HFF-Myc (cell line): ENCODE results near the gene PKD2L1.

ENCODE experiments used
- DNase-seq: peaks from one replicate; pipeline ENCODE4 v3.0.0-alpha.2; 2011; ENCODE audit warnings: low read depth; ENCODE audit errors: extremely low read depth
- H3K4me3 ChIP-seq: replicated peaks from 2 replicates; pipeline ENCODE4 v1.5.1; 2011; ENCODE audit warnings: low read depth, mild to moderate bottlenecking, control low read depth, low read length
- TF ChIP-seq, protein P1 (sequence below): IDR thresholded peaks from 2 replicates; pipeline ENCODE4 v1.5.1; 2012; ENCODE audit warnings: mild to moderate bottlenecking, low read depth, low read length, control low read depth; ENCODE audit errors: missing control alignments

The PKD2L1 gene

GRCh38 chr10:100360234-100360633, 30.2 kb upstream of the PKD2L1 start:
- no peak for DNase-seq
- TF ChIP-seq, protein P1, sequence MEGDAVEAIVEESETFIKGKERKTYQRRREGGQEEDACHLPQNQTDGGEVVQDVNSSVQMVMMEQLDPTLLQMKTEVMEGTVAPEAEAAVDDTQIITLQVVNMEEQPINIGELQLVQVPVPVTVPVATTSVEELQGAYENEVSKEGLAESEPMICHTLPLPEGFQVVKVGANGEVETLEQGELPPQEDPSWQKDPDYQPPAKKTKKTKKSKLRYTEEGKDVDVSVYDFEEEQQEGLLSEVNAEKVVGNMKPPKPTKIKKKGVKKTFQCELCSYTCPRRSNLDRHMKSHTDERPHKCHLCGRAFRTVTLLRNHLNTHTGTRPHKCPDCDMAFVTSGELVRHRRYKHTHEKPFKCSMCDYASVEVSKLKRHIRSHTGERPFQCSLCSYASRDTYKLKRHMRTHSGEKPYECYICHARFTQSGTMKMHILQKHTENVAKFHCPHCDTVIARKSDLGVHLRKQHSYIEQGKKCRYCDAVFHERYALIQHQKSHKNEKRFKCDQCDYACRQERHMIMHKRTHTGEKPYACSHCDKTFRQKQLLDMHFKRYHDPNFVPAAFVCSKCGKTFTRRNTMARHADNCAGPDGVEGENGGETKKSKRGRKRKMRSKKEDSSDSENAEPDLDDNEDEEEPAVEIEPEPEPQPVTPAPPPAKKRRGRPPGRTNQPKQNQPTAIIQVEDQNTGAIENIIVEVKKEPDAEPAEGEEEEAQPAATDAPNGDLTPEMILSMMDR = no peak
- no peak overlapping the region for H3K4me3 ChIP-seq

GRCh38 chr10:100359529-100360150, 29.6 kb upstream of the PKD2L1 start:
- DNase-seq = no peak
- no peak overlapping the region for H3K4me3 ChIP-seq
- TF ChIP-seq, protein P1 = no peak

GRCh38 chr10:100359030-100359432, 29.0 kb upstream of the PKD2L1 start:
- no peak for DNase-seq

GRCh38 chr10:100357059-100357858, 27.2 kb upstream of the PKD2L1 start:
- TF ChIP-seq, protein P1 = no peak
- no peak for DNase-seq
- H3K4me3 ChIP-seq = no peak overlapping the region

More at GRCh38 chr10:100359030-100359432, 29.0 kb upstream of the PKD2L1 start:
- H3K4me3 ChIP-seq = no peak overlapping the region
- TF ChIP-seq, protein P1 = no peak

DNA sequence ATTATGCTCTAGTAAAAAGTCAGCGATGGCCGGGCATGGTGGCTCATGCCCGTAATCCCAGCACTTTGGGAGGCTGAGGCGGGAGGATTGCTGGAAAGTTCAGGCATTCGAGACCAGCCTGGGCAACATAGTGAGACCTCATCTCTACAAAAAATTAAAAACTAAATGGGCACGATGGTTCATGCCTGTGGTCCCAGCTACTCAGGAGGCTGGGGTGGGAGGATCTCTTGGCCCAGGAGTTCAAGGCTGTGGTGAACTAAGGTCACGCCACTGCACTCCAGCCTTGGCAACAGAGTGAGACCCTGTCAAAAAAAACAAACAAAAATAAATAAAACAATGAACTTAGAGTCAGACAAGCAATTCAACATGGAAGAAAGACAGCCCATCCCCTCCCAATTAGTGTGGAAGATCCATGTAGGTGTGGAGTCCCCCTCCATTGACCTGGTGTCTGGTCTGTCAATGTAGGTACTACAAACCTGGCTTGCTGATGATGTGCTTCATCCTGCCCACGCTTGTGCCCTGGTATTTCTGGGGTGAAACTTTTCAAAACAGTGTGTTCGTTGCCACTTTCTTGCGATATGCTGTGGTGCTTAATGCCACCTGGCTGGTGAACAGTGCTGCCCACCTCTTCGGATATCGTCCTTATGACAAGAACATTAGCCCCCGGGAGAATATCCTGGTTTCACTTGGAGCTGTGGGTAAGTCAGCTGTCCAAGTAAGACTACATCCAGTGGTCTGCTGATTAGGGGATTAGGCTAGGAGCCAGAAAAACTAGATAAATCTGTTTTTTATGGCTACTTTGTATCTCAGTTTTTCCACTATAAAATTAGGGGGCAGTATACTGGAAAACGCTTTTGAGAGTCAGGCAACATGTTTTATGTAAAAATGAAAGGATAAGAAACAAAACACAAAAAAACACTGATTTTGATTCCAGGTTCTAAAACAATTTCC, 26.3 kb upstream of the PKD2L1 start:
- H3K4me3 ChIP-seq = no peak overlapping the region
- TF ChIP-seq, protein P1 = no peak
- no peak for DNase-seq

DNA sequence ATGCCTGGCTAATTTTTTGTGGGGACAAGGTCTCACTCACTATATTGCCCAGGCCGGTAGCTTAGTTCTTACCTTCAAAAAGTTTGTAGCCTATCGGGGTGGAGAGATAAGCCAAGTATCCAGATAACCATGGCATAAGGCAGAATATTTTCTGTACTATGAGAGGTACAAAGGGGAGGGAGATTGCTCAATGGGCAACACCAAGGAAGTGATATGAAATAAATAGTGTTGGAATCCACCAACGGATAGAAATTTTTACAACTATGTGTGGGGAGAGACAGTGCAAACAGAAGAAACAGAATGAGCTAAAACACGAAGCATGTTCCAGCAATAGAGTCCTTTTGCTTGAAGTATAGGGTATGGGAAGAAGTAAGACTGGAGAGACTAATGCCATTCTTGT, 25.1 kb upstream of the PKD2L1 start:
- no peak overlapping the region for H3K4me3 ChIP-seq
- TF ChIP-seq, protein P1 = no peak
- DNase-seq = no peak
